ENCODE results near the gene CDH4. TPM values are rescaled to one million over a fixed set of nuclear protein-coding genes. Genes with fewer than 3 reads are reported as not detected.
"Not testable (repeated sequence)": the region's sequence is repeated elsewhere in the genome, so short reads cannot be mapped to it uniquely, and the experiment has no call there.

CDH4 gene
- total RNA-seq, 4 donors from 2014 or later, result not detected

DNA sequence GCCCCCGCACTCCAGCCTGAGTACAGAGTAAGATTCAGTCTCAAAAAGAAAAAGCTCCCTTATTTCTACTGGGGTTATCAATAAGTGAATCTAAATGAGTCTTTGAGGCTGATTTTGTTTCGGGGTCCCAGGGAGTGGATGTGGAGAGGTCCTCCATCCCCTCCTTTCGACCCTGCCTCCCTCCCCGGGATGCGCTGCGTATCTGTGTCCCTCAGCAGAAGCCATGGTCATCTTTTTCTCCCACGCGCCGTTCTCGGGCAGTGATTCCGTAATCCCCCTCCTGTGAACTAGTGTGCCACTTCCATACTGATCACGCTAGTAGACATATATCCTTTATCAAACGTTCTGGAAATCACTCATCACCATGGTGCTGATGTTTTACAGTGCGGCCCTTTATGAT lies 152.9 kb downstream of the CDH4 start:
- Histone ChIP-seq H3K4me1 (no peaks in the 10 kb centered on the region), H3K36me3 (no peaks in the 10 kb centered on the region), H3K27me3 (no peaks in the 10 kb centered on the region), H3K9me3 (no peaks in the 10 kb centered on the region), H3K27ac (no peak overlapping the region), H3K4me3 (no peak overlapping the region)
- 89% methylated on average over 14 of the region's 14 CpGs; no CpG with 5 or more reads in 1 of the 2 donors for WGBS, 2 donors (ENCODE audit: low coverage in 1 of 2)
- intact Hi-C loops (cut with DNase I; ENCODE audit: low total_unique reads) (no loop called here), in situ Hi-C loops (cut with MboI; ENCODE audit: low pct_ligation_motif_present in 1 of 4, low pct_unique_long_range_greater_than_20kb in 1 of 4, low sequenced_read_pairs in 3 of 4) (no loop called here)
- TF ChIP-seq, protein P1, sequence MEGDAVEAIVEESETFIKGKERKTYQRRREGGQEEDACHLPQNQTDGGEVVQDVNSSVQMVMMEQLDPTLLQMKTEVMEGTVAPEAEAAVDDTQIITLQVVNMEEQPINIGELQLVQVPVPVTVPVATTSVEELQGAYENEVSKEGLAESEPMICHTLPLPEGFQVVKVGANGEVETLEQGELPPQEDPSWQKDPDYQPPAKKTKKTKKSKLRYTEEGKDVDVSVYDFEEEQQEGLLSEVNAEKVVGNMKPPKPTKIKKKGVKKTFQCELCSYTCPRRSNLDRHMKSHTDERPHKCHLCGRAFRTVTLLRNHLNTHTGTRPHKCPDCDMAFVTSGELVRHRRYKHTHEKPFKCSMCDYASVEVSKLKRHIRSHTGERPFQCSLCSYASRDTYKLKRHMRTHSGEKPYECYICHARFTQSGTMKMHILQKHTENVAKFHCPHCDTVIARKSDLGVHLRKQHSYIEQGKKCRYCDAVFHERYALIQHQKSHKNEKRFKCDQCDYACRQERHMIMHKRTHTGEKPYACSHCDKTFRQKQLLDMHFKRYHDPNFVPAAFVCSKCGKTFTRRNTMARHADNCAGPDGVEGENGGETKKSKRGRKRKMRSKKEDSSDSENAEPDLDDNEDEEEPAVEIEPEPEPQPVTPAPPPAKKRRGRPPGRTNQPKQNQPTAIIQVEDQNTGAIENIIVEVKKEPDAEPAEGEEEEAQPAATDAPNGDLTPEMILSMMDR (IDR thresholded peaks at IDR 0.05), result no peak
- no peak for TF ChIP-seq EP300 (IDR thresholded peaks at IDR 0.05; ENCODE audit: low read depth)
- no peak for TF ChIP-seq POLR2A (IDR thresholded peaks at IDR 0.05)
- no peak for TF ChIP-seq POLR2AphosphoS5 (IDR thresholded peaks at IDR 0.05)
- DNase-seq, result no peak

DNA sequence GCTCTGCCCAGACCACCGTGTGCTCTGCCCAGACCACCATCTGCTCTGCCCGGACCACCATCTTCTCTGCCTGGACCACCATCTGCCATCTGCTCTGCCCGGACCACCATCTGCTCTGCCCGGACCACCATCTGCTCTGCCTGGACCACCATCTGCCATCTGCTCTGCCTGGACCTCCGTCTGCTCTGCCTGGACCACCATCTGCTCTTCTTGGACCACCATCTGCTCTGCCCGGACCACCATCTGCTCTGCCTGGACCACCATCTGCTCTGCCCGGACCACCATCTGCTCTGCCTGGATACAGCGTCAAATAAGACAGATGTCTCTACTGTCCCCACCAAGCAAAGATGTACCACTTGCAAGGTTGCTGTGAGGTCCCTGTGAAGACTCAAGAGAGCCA lies 154.7 kb downstream of the CDH4 start:
- in situ Hi-C loops (cut with MboI; ENCODE audit: low pct_ligation_motif_present in 1 of 4, low pct_unique_long_range_greater_than_20kb in 1 of 4, low sequenced_read_pairs in 3 of 4); intact Hi-C loops (cut with DNase I; ENCODE audit: low total_unique reads): not testable (repeated sequence)
- 80 to 93% methylated on average over 1 to 8 of the region's 8 CpGs for WGBS, 2 donors (ENCODE audit: low coverage in 1 of 2)

GRCh38 chr20:61407561-61407960 lies 155.5 kb downstream of the CDH4 start:
- DNase-seq, result no peak
- TF ChIP-seq POLR2AphosphoS5 (IDR thresholded peaks at IDR 0.05) (no peak), EP300 (IDR thresholded peaks at IDR 0.05; ENCODE audit: low read depth) (no peak), POLR2A (IDR thresholded peaks at IDR 0.05) (no peak)
- TF ChIP-seq, protein P1 (IDR thresholded peaks at IDR 0.05), result no peak
- in situ Hi-C loops (cut with MboI; ENCODE audit: low pct_ligation_motif_present in 1 of 4, low pct_unique_long_range_greater_than_20kb in 1 of 4, low sequenced_read_pairs in 3 of 4) (no loop called here), intact Hi-C loops (cut with DNase I; ENCODE audit: low total_unique reads) (no loop called here)
- Histone ChIP-seq H3K4me3 (no peak overlapping the region), H3K36me3 (no peaks in the 10 kb centered on the region), H3K27me3 (no peaks in the 10 kb centered on the region), H3K9me3 (no peaks in the 10 kb centered on the region), H3K27ac (no peak overlapping the region), H3K4me1 (no peaks in the 10 kb centered on the region)
- 84% methylated on average over 6 of the region's 6 CpGs; no CpG with 5 or more reads in 1 of the 2 donors for WGBS, 2 donors (ENCODE audit: low coverage in 1 of 2)

More for the DNA sequence above, 154.7 kb downstream of the CDH4 start:
- H3K4me1 ChIP-seq, H3K9me3 ChIP-seq, H3K27me3 ChIP-seq, H3K27ac ChIP-seq, H3K4me3 ChIP-seq, H3K36me3 ChIP-seq, DNase-seq: not testable (repeated sequence)

DNA sequence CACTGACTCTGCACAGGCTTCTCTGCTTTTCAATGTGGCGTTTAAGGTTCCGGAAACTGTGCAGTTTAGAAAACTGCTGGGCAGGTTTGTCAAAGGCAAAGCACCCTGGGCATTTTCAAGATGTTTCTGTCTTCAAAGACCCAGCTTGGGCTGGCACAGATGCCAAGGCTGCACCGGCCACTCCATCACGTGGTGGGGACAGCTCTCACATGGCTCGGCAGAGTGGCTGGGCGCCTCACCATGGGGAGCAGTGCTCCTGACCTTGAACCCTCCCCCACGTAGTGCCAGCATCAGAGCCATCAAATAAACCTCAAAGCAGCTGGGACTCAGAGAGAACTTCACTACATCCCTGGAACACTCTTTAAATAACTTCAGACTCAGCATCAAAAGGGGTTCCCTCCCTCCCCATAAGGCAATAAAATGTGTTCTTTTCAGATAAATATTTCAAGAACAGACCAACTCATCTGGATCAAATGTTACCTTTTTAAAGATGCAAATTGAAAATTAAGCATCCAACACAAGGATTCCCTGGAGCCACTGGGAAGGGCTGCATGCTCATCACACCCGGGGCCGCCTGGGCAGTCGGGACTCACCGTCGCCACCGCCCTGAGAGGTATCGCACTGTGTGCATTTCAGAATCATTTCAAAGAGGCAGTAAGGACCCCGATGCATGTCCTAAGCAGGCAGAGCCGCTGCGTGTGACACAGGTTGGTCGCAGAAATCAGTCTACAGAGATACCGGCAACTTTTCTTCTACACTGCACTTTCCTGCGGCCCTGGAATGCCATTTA lies 157.1 kb downstream of the CDH4 start:
- in situ Hi-C loops (cut with MboI; ENCODE audit: low pct_ligation_motif_present in 1 of 4, low pct_unique_long_range_greater_than_20kb in 1 of 4, low sequenced_read_pairs in 3 of 4), result no loop called here

More for the DNA sequence above, 157.1 kb downstream of the CDH4 start:
- H3K36me3 ChIP-seq, result no peaks in the 10 kb centered on the region
- H3K9me3 ChIP-seq, result no peaks in the 10 kb centered on the region
- H3K27ac ChIP-seq, result no peak overlapping the region
- 85 to 92% methylated on average over 13 to 20 of the region's 20 CpGs for WGBS, 2 donors (ENCODE audit: low coverage in 1 of 2)
- H3K27me3 ChIP-seq, result no peaks in the 10 kb centered on the region
- no peak for TF ChIP-seq POLR2A (IDR thresholded peaks at IDR 0.05)
- TF ChIP-seq, protein P1 (IDR thresholded peaks at IDR 0.05), result no peak
- TF ChIP-seq EP300 (IDR thresholded peaks at IDR 0.05; ENCODE audit: low read depth), result no peak
- no peak for TF ChIP-seq POLR2AphosphoS5 (IDR thresholded peaks at IDR 0.05)
- no peaks in the 10 kb centered on the region for H3K4me1 ChIP-seq
- DNase-seq, result no peak
- no peak overlapping the region for H3K4me3 ChIP-seq
- intact Hi-C loops (cut with DNase I; ENCODE audit: low total_unique reads), result no loop called here
